Thoracic aorta (tissue), 2 donors: Measurements from ENCODE around the gene SERPINB5. TPM values are rescaled to one million over a fixed set of nuclear protein-coding genes. Genes with fewer than 3 reads are reported as not detected.

ENCODE experiments used
- ATAC-seq: fragments of 150-250 bp; one replicate; pipeline ENCODE4 v1.8.0; 2017; ENCODE audit warnings: low read depth; ENCODE audit not compliant: insufficient number of reproducible peaks, low FRiP score
- DNase-seq: peaks from one replicate; pipeline ENCODE4 v3.0.0-alpha.2; 2020; ENCODE audit warnings: low spot score
- H3K27ac ChIP-seq, 2 donors: fragments of 200-600 bp; sonication (generic); 1 replicate in 1 of 2; 2 replicates in 1 of 2; pipeline ENCODE4 v1.5.1; 2016; ENCODE audit warnings: mild to moderate bottlenecking in 2 of 2, moderate library complexity in 2 of 2
- H3K27me3 ChIP-seq: fragments of 200-600 bp; sonication (generic); replicated peaks from 2 replicates; pipeline ENCODE4 v1.6.0; 2016; ENCODE audit warnings: mild to moderate bottlenecking; ENCODE audit not compliant: insufficient read depth
- H3K36me3 ChIP-seq: fragments of 200-600 bp; sonication (generic); one replicate; pipeline ENCODE4 v1.5.1; 2016
- H3K4me1 ChIP-seq, 2 donors: fragments of 200-600 bp; sonication (generic); 1 replicate in 1 of 2; 2 replicates in 1 of 2; pipeline versions ENCODE4 v1.5.1 to v1.6.0; 2016; ENCODE audit warnings: low read depth in 2 of 2, mild to moderate bottlenecking in 1 of 2; ENCODE audit not compliant: control insufficient read depth in 1 of 2
- H3K4me3 ChIP-seq: fragments of 200-600 bp; sonication (generic); 2 replicates; pipeline ENCODE4 v1.5.1; 2016; ENCODE audit warnings: mild to moderate bottlenecking
- H3K9me3 ChIP-seq: fragments of 200-600 bp; sonication (generic); 2 replicates; pipeline ENCODE4 v1.5.1; 2016
- total RNA-seq, 2 donors: library from RNA; depleted of rRNA; stranded (reverse); fragments of >200 nt; gene quantifications; one replicate each; pipeline versions ENCODE4 v1.1.0 to v1.2.3, GENCODE V29; 2016
- TF ChIP-seq, protein P1 (sequence below): fragments of 200-600 bp; sonication (generic); IDR thresholded peaks from one replicate; pipeline ENCODE4 v1.5.1; 2019; ENCODE audit warnings: antibody characterized with exemption

Gene SERPINB5
- total RNA-seq, 2 donors from 2014 or later = 0.41 to 0.63 TPM

DNA sequence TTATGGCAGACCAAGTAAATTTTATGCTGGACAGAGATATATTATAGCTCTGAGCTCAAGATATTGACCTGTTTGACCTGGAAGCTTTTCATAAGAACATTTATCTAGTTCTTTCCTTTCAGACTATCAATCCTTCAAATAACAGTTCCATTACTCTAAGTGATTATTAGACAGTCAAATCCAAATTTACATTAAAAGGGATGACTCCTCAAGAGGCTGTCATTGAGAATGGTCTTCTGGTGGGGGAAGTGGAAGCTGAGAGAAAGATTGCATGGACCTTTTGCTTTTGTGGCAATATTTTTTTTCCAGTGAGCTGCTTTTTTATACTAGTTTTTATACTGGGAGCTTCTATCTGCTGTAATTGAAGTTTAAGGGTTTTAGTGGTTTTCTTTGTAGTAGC lies 50.5 kb downstream of the SERPINB5 start:
- H3K27ac ChIP-seq = no peak overlapping the region
- no peaks in the 10 kb centered on the region for H3K27me3 ChIP-seq
- TF ChIP-seq, protein P1, sequence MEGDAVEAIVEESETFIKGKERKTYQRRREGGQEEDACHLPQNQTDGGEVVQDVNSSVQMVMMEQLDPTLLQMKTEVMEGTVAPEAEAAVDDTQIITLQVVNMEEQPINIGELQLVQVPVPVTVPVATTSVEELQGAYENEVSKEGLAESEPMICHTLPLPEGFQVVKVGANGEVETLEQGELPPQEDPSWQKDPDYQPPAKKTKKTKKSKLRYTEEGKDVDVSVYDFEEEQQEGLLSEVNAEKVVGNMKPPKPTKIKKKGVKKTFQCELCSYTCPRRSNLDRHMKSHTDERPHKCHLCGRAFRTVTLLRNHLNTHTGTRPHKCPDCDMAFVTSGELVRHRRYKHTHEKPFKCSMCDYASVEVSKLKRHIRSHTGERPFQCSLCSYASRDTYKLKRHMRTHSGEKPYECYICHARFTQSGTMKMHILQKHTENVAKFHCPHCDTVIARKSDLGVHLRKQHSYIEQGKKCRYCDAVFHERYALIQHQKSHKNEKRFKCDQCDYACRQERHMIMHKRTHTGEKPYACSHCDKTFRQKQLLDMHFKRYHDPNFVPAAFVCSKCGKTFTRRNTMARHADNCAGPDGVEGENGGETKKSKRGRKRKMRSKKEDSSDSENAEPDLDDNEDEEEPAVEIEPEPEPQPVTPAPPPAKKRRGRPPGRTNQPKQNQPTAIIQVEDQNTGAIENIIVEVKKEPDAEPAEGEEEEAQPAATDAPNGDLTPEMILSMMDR = no peak
- H3K4me1 ChIP-seq = no peaks in the 10 kb centered on the region
- no peaks in the 10 kb centered on the region for H3K36me3 ChIP-seq
- no peak overlapping the region for H3K4me3 ChIP-seq
- DNase-seq = no peak
- ATAC-seq = no peak
- H3K9me3 ChIP-seq = no peaks in the 10 kb centered on the region

DNA sequence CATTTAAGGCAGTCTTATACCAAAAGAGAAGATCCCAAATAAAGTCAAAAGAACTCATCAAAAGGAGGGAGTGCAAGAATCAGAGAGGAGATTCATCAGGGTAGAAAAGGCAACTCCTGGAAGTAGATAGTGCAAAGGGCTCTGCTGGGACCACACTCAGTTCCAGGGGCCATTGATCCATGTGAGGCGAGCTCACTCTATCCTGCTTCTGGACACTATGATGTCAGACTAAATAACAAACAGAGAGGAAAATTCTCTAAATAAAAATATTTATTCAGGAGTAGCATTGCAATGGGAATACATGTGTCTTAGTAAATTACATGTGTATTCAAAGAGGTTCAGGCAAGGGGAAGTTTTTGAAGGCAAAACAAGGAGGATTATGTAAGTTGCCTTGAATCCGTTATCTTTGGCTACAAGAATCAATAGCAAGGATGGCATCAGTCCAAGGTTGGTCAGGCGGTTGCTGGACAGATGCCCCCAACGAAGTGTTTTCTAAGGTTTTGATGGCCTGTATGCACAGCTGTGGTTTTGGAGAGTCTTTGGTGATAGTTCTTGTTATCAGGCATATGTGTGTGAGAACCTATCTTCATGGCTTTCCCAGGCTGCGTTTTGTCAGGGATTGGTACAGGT lies 52.2 kb downstream of the SERPINB5 start:
- no peaks in the 10 kb centered on the region for H3K9me3 ChIP-seq
- DNase-seq (no peak), ATAC-seq (no peak)
- TF ChIP-seq, protein P1 = no peak
- H3K27ac ChIP-seq = no peak overlapping the region
- no peaks in the 10 kb centered on the region for H3K27me3 ChIP-seq
- H3K4me1 ChIP-seq = no peaks in the 10 kb centered on the region
- no peak overlapping the region for H3K4me3 ChIP-seq
- H3K36me3 ChIP-seq = no peaks in the 10 kb centered on the region

DNA sequence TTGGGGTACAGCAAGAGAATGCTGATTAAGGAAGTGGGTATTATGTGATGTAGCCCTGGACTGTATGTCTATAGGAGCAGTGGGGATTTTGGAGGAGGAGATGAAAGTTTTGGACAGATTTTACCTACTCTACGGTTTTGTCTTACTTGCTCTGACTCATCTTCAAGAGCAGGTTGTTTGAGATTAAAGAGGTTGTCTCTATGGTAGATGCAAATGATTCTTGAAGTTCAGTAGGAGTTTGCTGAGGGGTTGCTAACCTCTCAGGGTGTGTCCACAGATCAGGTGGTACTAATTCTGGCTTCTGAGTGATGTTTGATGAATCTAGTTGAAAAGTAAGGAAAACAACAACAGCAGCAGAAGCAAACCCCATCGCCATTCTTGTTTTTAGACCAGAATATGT lies 55.7 kb downstream of the SERPINB5 start:
- Histone ChIP-seq H3K4me3 (no peak overlapping the region), H3K36me3 (no peaks in the 10 kb centered on the region), H3K4me1 (no peaks in the 10 kb centered on the region), H3K27me3 (no peaks in the 10 kb centered on the region), H3K9me3 (no peaks in the 10 kb centered on the region), H3K27ac (no peak overlapping the region)
- TF ChIP-seq, protein P1 = no peak
- DNase-seq = no peak
- no peak for ATAC-seq

DNA sequence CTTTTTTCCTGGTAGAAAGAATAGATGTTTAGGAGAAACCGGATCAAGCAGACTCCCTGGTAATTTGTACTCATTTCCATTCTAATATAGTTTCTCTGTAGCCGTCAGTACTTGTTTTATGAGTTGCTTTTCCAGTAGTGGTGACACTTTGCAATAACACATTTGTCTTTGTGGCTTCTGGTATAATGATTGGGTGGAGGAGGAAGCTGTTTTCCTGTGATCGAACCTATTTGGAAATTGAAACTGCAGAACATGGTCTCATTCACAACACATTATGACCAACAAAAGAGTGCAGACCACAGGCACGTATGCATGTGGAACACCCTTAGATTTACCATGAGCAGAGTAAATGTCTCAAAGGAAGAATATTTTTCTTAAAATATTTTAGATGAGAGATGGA lies 57.9 kb downstream of the SERPINB5 start:
- H3K4me1 ChIP-seq = no peaks in the 10 kb centered on the region
- H3K36me3 ChIP-seq = no peaks in the 10 kb centered on the region
- H3K9me3 ChIP-seq = no peaks in the 10 kb centered on the region
- H3K27me3 ChIP-seq = no peaks in the 10 kb centered on the region
- TF ChIP-seq, protein P1 = no peak
- no peak for ATAC-seq
- no peak for DNase-seq
- no peak overlapping the region for H3K4me3 ChIP-seq
- no peak overlapping the region for H3K27ac ChIP-seq

DNA sequence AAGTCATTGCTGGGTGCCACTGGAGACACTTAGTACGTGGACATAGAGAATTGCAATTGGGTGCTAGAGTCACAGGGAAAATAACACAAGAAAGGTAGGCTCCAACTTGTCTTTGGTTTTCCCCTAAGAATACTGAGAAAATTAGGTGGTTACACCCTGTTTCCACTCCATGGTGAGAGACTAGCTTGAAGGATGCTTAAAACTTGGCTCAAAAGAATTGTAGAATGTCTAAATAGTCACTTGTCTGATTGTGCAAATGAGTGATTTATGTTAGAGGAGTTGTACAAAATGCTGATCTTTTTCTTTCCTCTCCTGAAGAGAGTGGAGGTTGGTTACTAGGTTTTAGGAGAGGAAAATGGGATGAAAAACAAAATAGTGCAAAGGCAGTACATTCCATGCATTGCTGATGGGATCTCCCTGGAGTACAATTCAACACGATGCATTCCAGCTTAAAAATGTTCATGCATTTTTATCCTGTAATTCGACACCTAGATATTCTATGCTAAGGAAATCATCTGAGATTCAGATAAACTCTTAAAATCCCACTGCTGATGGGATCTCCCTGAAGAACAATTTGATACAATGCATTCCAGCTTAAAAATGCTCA lies 63.2 kb downstream of the SERPINB5 start:
- H3K27ac ChIP-seq = no peak overlapping the region
- H3K36me3 ChIP-seq = no peaks in the 10 kb centered on the region
- no peaks in the 10 kb centered on the region for H3K4me1 ChIP-seq
- TF ChIP-seq, protein P1 = no peak
- no peaks in the 10 kb centered on the region for H3K9me3 ChIP-seq
- DNase-seq (no peak), ATAC-seq (no peak)
- H3K27me3 ChIP-seq = no peaks in the 10 kb centered on the region
- no peak overlapping the region for H3K4me3 ChIP-seq
